K562 (cell line): ENCODE measurements around the gene CFAP298. TPM values are rescaled to one million over a fixed set of nuclear protein-coding genes. Genes with fewer than 3 reads are reported as not detected.

Experiments used
- BHLHE40 ChIP-seq: IDR thresholded peaks from 2 replicates; pipeline ENCODE4 v1.6.1; 2011; ENCODE audit warnings: low read length, improper control_type of control experiment
- POLR2G ChIP-seq: fragments of 200-400 bp; formaldehyde crosslinking; IDR thresholded peaks from 2 replicates; pipeline ENCODE4 v1.6.1; 2017; ENCODE audit warnings: low read depth, mild to moderate bottlenecking, antibody characterized with exemption, low read length, moderate library complexity
- RBFOX2 ChIP-seq: fragments of 200-400 bp; formaldehyde crosslinking; IDR thresholded peaks from 2 replicates; pipeline ENCODE4 v1.6.1; 2017; ENCODE audit warnings: low read depth, mild to moderate bottlenecking, low read length, moderate library complexity
- polyA plus RNA-seq, 8 experiments: library from polyadenylated mRNA; depleted of rRNA in 4 of 8; stranded (reverse) in 5 of 8; unstranded in 3 of 8; fragments of >200 nt; fragmentation: Nextera tagmentation in 2 of 8; fragmentation: Illumina TruSeq in 1 of 8; extraction: Ambion mirVana in 2 of 8; extraction: Trizol in 1 of 8; gene quantifications; 2 replicates each; pipeline versions ENCODE4 v1.2.1 to v1.2.3, GENCODE V29; 2011 to 2014; ENCODE audit warnings: inconsistent platforms in 1 of 8, missing spikeins in 1 of 8
- total RNA-seq, 7 experiments: library from RNA; depleted of rRNA in 6 of 7; stranded (reverse); fragments of >200 nt in 6 of 7; fragmentation: Illumina TruSeq in 2 of 7; extraction: Trizol in 2 of 7; gene quantifications; 2 replicates each; pipeline versions ENCODE4 v1.2.1 to v1.2.3, GENCODE V29; 2011 to 2021; ENCODE audit warnings: low replicate concordance in 1 of 7
- TF ChIP-seq, protein P1 (sequence below), 2 experiments: fragments of 450-650 bp; formaldehyde crosslinking in 1 of 2; IDR thresholded peaks; 2 replicates each; pipeline versions ENCODE4 v1.4.0 to v1.6.1; 2014 to 2020; ENCODE audit warnings: mild to moderate bottlenecking in 2 of 2, borderline replicate concordance in 1 of 2, low read depth in 1 of 2
- TF ChIP-seq, protein P2 (sequence below): fragments of 150-350 bp; IDR thresholded peaks from 2 replicates; pipeline ENCODE4 v1.6.1; 2014; ENCODE audit warnings: low read depth, mild to moderate bottlenecking, low read length, borderline replicate concordance

Gene CFAP298
- total and polyA plus RNA-seq, 9 of the 15 experiments (the other 6 are each of a cell fraction or from before 2014, with no cell fraction given): 31.4 to 178 (median 89.7) TPM

DNA sequence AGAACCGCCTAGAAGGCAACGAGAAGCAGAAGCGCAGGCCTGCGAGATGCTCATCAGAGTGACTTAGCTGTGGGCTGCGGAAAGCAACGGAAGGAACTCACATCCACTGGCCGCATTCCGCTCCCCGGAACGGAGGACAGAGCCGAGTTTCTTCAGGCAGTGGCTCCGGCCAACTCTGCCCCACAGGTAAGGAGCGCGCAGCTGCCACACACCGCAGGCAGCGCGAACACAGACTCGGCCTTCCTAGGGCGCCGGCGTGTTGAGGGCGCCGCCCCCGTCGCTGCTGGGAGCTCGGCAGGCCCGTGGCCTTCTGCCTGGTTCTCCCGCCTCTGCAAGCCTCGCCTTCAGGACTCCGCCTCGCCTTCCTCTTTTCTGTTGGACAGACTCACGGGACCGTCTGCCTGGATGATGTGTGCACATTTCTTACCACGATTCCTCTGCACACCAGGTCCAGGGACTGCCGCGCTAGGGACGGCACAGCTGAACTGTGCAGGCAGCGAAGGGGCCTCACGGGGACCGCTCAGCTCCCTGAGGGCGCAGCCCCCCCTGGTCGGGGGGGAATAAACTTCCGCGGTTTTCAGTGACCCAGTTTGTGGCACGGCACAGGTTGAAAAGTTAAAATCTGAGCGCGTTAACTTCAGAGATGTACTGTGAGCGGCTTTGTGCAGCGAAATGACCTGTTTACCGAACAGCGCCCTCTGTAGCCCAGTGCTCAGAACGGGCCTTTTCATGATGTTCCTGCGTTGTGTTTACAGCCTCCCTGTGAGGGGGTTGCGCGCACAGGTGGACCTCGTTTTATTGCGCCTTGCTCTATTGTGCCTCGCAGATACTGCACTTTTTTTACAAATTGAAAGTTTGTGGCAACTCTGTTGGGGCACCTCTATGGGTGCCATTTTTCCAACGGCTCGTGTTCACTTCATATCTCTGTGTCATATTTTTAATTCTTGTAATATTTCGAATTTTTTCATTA lies 42.6 kb downstream of the CFAP298 start (continued):
- TF ChIP-seq, protein P1, sequence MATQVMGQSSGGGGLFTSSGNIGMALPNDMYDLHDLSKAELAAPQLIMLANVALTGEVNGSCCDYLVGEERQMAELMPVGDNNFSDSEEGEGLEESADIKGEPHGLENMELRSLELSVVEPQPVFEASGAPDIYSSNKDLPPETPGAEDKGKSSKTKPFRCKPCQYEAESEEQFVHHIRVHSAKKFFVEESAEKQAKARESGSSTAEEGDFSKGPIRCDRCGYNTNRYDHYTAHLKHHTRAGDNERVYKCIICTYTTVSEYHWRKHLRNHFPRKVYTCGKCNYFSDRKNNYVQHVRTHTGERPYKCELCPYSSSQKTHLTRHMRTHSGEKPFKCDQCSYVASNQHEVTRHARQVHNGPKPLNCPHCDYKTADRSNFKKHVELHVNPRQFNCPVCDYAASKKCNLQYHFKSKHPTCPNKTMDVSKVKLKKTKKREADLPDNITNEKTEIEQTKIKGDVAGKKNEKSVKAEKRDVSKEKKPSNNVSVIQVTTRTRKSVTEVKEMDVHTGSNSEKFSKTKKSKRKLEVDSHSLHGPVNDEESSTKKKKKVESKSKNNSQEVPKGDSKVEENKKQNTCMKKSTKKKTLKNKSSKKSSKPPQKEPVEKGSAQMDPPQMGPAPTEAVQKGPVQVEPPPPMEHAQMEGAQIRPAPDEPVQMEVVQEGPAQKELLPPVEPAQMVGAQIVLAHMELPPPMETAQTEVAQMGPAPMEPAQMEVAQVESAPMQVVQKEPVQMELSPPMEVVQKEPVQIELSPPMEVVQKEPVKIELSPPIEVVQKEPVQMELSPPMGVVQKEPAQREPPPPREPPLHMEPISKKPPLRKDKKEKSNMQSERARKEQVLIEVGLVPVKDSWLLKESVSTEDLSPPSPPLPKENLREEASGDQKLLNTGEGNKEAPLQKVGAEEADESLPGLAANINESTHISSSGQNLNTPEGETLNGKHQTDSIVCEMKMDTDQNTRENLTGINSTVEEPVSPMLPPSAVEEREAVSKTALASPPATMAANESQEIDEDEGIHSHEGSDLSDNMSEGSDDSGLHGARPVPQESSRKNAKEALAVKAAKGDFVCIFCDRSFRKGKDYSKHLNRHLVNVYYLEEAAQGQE (IDR thresholded peaks at IDR 0.05; ENCODE audit: borderline replicate concordance): peak; percentile 44; the same call in 1 of the 2 replicates
- TF ChIP-seq, protein P1 (CRISPR knock-in tag; IDR thresholded peaks at IDR 0.05; ENCODE audit: low read depth): no peak
- peak; percentile 89 for TF ChIP-seq BHLHE40
- TF ChIP-seq POLR2G: peak; percentile 72
- TF ChIP-seq, protein P2, sequence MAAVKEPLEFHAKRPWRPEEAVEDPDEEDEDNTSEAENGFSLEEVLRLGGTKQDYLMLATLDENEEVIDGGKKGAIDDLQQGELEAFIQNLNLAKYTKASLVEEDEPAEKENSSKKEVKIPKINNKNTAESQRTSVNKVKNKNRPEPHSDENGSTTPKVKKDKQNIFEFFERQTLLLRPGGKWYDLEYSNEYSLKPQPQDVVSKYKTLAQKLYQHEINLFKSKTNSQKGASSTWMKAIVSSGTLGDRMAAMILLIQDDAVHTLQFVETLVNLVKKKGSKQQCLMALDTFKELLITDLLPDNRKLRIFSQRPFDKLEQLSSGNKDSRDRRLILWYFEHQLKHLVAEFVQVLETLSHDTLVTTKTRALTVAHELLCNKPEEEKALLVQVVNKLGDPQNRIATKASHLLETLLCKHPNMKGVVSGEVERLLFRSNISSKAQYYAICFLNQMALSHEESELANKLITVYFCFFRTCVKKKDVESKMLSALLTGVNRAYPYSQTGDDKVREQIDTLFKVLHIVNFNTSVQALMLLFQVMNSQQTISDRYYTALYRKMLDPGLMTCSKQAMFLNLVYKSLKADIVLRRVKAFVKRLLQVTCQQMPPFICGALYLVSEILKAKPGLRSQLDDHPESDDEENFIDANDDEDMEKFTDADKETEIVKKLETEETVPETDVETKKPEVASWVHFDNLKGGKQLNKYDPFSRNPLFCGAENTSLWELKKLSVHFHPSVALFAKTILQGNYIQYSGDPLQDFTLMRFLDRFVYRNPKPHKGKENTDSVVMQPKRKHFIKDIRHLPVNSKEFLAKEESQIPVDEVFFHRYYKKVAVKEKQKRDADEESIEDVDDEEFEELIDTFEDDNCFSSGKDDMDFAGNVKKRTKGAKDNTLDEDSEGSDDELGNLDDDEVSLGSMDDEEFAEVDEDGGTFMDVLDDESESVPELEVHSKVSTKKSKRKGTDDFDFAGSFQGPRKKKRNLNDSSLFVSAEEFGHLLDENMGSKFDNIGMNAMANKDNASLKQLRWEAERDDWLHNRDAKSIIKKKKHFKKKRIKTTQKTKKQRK: no peak
- peak; percentile 62 for TF ChIP-seq RBFOX2
